K562 (cell line): ENCODE measurements around the gene POLD3. TPM values are rescaled to one million over a fixed set of nuclear protein-coding genes. Genes with fewer than 3 reads are reported as not detected.

Experiments
- ATAC-seq: fragments of 200-7000 bp; cut with Tn5 transposase; 3 replicates; pipeline ENCODE4 v1.9.1; 2020; ENCODE audit warnings: moderate library complexity
- BruUV-seq: library from RNA; stranded (reverse); fragments of 400-500 nt; replicated peaks from 2 replicates; lab custom pipeline; 2021; lab: Mats Ljungman, UMichigan
- CTCF ChIA-PET: fragments of 300-600 bp; formaldehyde crosslinking; extraction: SDS; loops from one replicate; lab custom pipeline; 2021; ENCODE audit warnings: low intra/inter-chr PET ratio; lab: Yijun Ruan, JAX
- POLR2A ChIA-PET: fragments of 300-600, 350-650 bp; sonication (Branson Sonifier 250); formaldehyde crosslinking; extraction: SDS; loops from one replicate; lab custom pipeline; 2021; ENCODE audit warnings: antibody characterized with exemption, inconsistent platforms; lab: Yijun Ruan, JAX
- DNase-seq, 4 experiments: peaks; one replicate each; pipeline versions ENCODE4 v3.0.0 to v3.0.0-alpha.2; 2011 to 2018; ENCODE audit warnings: low spot score in 3 of 4, mixed read lengths in 3 of 4; ENCODE audit errors: extremely low read depth in 1 of 4
- FAIRE-seq: peaks from 2 replicates; lab custom pipeline; 2011; peaks lifted over from hg19 to GRCh38; lab: Jason Lieb, UNC
- H2AFZ ChIP-seq: 2 replicates; pipeline ENCODE4 v1.6.0; 2011; ENCODE audit warnings: low read depth, low read length, control low read depth, inconsistent platforms
- H3K27ac ChIP-seq: fragments of 200-600 bp; 3 replicates; pipeline ENCODE4 v1.8.0; 2011; ENCODE audit warnings: low read depth, mild to moderate bottlenecking, control low read depth, inconsistent platforms, low read length, moderate library complexity, mixed read lengths; ENCODE audit errors: extremely low read depth
- H3K27me3 ChIP-seq, 2 experiments: fragments of 300-600 bp in 1 of 2; 2 replicates in 1 of 2; 3 replicates in 1 of 2; pipeline versions ENCODE4 v1.6.0 to v1.8.0; 2011; ENCODE audit warnings: inconsistent platforms in 2 of 2, low read length in 2 of 2, mild to moderate bottlenecking in 1 of 2, mixed read lengths in 1 of 2, moderate library complexity in 1 of 2; ENCODE audit not compliant: control insufficient read depth in 2 of 2, insufficient read depth in 2 of 2
- H3K36me3 ChIP-seq: fragments of 300-600 bp; 3 replicates; pipeline ENCODE4 v1.8.0; 2011; ENCODE audit warnings: mild to moderate bottlenecking, low read length, inconsistent platforms; ENCODE audit not compliant: control insufficient read depth, insufficient read depth
- H3K4me1 ChIP-seq, 2 experiments: fragments of 200-600 bp in 1 of 2; replicated peaks in 1 of 2; 2 replicates in 1 of 2; 3 replicates in 1 of 2; pipeline versions ENCODE4 v1.5.1 to v1.8.0; 2011; ENCODE audit warnings: inconsistent platforms in 2 of 2, low read length in 2 of 2, mild to moderate bottlenecking in 1 of 2, mixed read lengths in 1 of 2, moderate library complexity in 1 of 2; ENCODE audit not compliant: control insufficient read depth in 2 of 2, insufficient read depth in 2 of 2
- H3K4me2 ChIP-seq: 2 replicates; pipeline ENCODE4 v1.6.1; 2011; ENCODE audit warnings: low read length, control low read depth, inconsistent platforms, mixed read lengths; ENCODE audit not compliant: insufficient read depth
- H3K4me3 ChIP-seq: fragments of 200-600 bp; sonication (generic), shearing (Covaris generic); 2 replicates; pipeline ENCODE4 v1.5.1; 2016; ENCODE audit warnings: control low read depth, inconsistent platforms
- H3K79me2 ChIP-seq: fragments of 200-600 bp; 3 replicates; pipeline ENCODE4 v1.8.0; 2011; ENCODE audit warnings: low read length, inconsistent platforms; ENCODE audit not compliant: control insufficient read depth, insufficient read depth
- H3K9ac ChIP-seq, 2 experiments: 2 replicates each; pipeline versions ENCODE4 v1.6.0 to v1.6.1; 2011; ENCODE audit warnings: low read depth in 2 of 2, low read length in 2 of 2, control low read depth in 1 of 2, inconsistent platforms in 1 of 2, mild to moderate bottlenecking in 1 of 2, mixed read lengths in 1 of 2; ENCODE audit not compliant: insufficient read depth in 1 of 2
- H3K9me1 ChIP-seq: one replicate; pipeline ENCODE4 v1.6.0; 2011; ENCODE audit warnings: inconsistent platforms, mild to moderate bottlenecking, low read length, moderate library complexity; ENCODE audit not compliant: control insufficient read depth, insufficient read depth
- H3K9me3 ChIP-seq: replicated peaks from 2 replicates; pipeline ENCODE4 v1.5.1; 2011; ENCODE audit warnings: low read depth, low read length, inconsistent platforms; ENCODE audit not compliant: control insufficient read depth, insufficient read depth
- H4K20me1 ChIP-seq: replicated peaks from 2 replicates; pipeline ENCODE4 v1.6.1; 2011; ENCODE audit warnings: low read length, inconsistent platforms, mixed read lengths; ENCODE audit not compliant: control insufficient read depth, insufficient read depth
- ATF1 ChIP-seq, 2 experiments: fragments of 450-650 bp in 1 of 2; IDR thresholded peaks; 2 replicates each; pipeline ENCODE4 v1.6.1; 2016; ENCODE audit warnings: missing compliant biosample characterization in 1 of 2, missing genetic modification characterization in 1 of 2
- CREM ChIP-seq: IDR thresholded peaks from 2 replicates; pipeline ENCODE4 v1.6.1; 2014; ENCODE audit warnings: antibody characterized with exemption, low read depth
- MEIS2 ChIP-seq: fragments of 450-650 bp; IDR thresholded peaks from 2 replicates; pipeline ENCODE4 v1.6.1; 2014; ENCODE audit warnings: mild to moderate bottlenecking; ENCODE audit not compliant: partially characterized antibody
- PBX2 ChIP-seq, 2 experiments: IDR thresholded peaks in 1 of 2; conservative IDR thresholded peaks in 1 of 2; 2 replicates each; pipeline ENCODE4 v1.6.1; 2016; ENCODE audit warnings: low read depth in 2 of 2, mild to moderate bottlenecking in 1 of 2, missing compliant biosample characterization in 1 of 2, missing genetic modification characterization in 1 of 2, moderate library complexity in 1 of 2
- TCF15 ChIP-seq: fragments of 250-450 bp; sonication (Bioruptor Pico); IDR thresholded peaks from 2 replicates; pipeline ENCODE4 v1.8.0; 2022; ENCODE audit warnings: moderate library complexity, mild to moderate bottlenecking, inconsistent platforms
- WGBS: fragments of 100-300 bp; shearing (Covaris generic); methylation state at CpG from one replicate; pipeline ENCODE4 v1.1.6; 2016; ENCODE audit warnings: low coverage, mixed read lengths; ENCODE audit not compliant: insufficient coverage; ENCODE audit errors: missing lambda C conversion rate; 5-methylcytosine and 5-hydroxymethylcytosine counted together
- in situ Hi-C: fragments of 300-500 bp; cut with MboI; formaldehyde crosslinking; loops from 4 replicates; pipeline ENCODE4 v1.15.0; 2018; ENCODE audit warnings: inconsistent platforms, mixed read lengths
- intact Hi-C: fragments of 100-400 bp; cut with micrococcal nuclease; formaldehyde crosslinking; loops from 2 replicates; pipeline ENCODE4 v1.14.2; 2022
- polyA plus RNA-seq, 8 experiments: library from polyadenylated mRNA; depleted of rRNA in 4 of 8; stranded (reverse) in 5 of 8; unstranded in 3 of 8; fragments of >200 nt; fragmentation: Nextera tagmentation in 2 of 8; fragmentation: Illumina TruSeq in 1 of 8; extraction: Ambion mirVana in 2 of 8; extraction: Trizol in 1 of 8; gene quantifications; 2 replicates each; pipeline versions ENCODE4 v1.2.1 to v1.2.3, GENCODE V29; 2011 to 2014; ENCODE audit warnings: inconsistent platforms in 1 of 8, missing spikeins in 1 of 8
- total RNA-seq, 7 experiments: library from RNA; depleted of rRNA in 6 of 7; stranded (reverse); fragments of >200 nt in 6 of 7; fragmentation: Illumina TruSeq in 2 of 7; extraction: Trizol in 2 of 7; gene quantifications; 2 replicates each; pipeline versions ENCODE4 v1.2.1 to v1.2.3, GENCODE V29; 2011 to 2021; ENCODE audit warnings: low replicate concordance in 1 of 7

POLD3 gene
- total and polyA plus RNA-seq, 9 of the 15 experiments (the other 6 are each of a cell fraction or from before 2014, with no cell fraction given): 10.6 to 40.1 (median 24.6) TPM

- no peak for FAIRE-seq
- peak; percentile 65 for ATAC-seq
- intact Hi-C loops (no loop called here), in situ Hi-C loops (loop anchor here (5.0 kb wide), 1 partner anchor 120 kb away; no protein-coding TSS in a partner anchor)
- DNase-seq: peak in 1 of 4 experiments; percentile 20
- no peaks in the 10 kb centered on the region for H3K9me3 ChIP-seq
- H2AFZ ChIP-seq: no peak overlapping the region
- no peaks in the 10 kb centered on the region for H3K36me3 ChIP-seq
- H3K4me1 ChIP-seq: no peaks in the 10 kb centered on the region; a peak in 1 of 5 replicates
- H3K27me3 ChIP-seq: peaks cover 5 to 15% of the 10 kb centered on the region in 2 experiments; a peak in 4 of 5 replicates
- no TSS peak for BruUV-seq
- no peaks in the 10 kb centered on the region for H3K79me2 ChIP-seq
- H3K4me3 ChIP-seq: no peak overlapping the region
- POLR2A ChIA-PET: interaction anchor here (0.5 to 1.0 kb wide), 5 partner anchors 10 to 153 kb away, joined by 3 to 4 read pairs (median 3); no protein-coding TSS in a partner anchor
- H3K4me2 ChIP-seq: no peak overlapping the region
- no peaks in the 10 kb centered on the region for H4K20me1 ChIP-seq
- no peaks in the 10 kb centered on the region for H3K9me1 ChIP-seq
- H3K9ac ChIP-seq: no peak overlapping the region
- 4% methylated on average over 4 of the region's 4 CpGs for WGBS
- TF ChIP-seq ATF1 (CRISPR knock-in tag; IDR thresholded peaks at IDR 0.05) (no peak), ATF1 (tag; IDR thresholded peaks at IDR 0.05) (peak; percentile 71), TCF15 (CRISPR knock-in tag) (no peak), PBX2 (CRISPR knock-in tag; IDR thresholded peaks at IDR 0.05; ENCODE audit: low read depth) (no peak), PBX2 (tag; conservative IDR thresholded peaks at IDR 0.05; ENCODE audit: low read depth) (peak; percentile 36), CREM (peak; percentile 63), MEIS2 (peak; percentile 43)
- no peak overlapping the region for H3K27ac ChIP-seq
- CTCF ChIA-PET: no interaction called here
These were observed 10.3 kb upstream of the POLD3 start for GRCh38 chr11:74581954-74582547.
